DND-41 (cell line): ENCODE results near the gene HSPH1.

Experiments
- ATAC-seq: fragments of 200-7000 bp; cut with Tn5 transposase; 3 replicates; pipeline ENCODE4 v1.9.1; 2021; ENCODE audit warnings: low read depth; ENCODE audit not compliant: insufficient read depth
- DNase-seq: peaks from one replicate; pipeline ENCODE4 v3.0.0-alpha.2; 2020
- H2AFZ ChIP-seq: 2 replicates; pipeline ENCODE4 v1.6.0; 2012; ENCODE audit warnings: low read depth, low read length
- H3K27ac ChIP-seq: 2 replicates; pipeline ENCODE4 v1.5.1; 2012; ENCODE audit warnings: low read length, inconsistent platforms
- H3K27me3 ChIP-seq: fragments of 200-600 bp; sonication (generic); 2 replicates; pipeline ENCODE4 v1.6.0; 2012; ENCODE audit warnings: low read length, mild to moderate bottlenecking, inconsistent platforms; ENCODE audit not compliant: insufficient read depth, poor library complexity
- H3K36me3 ChIP-seq: 2 replicates; pipeline ENCODE4 v1.5.1; 2012; ENCODE audit warnings: low read length, inconsistent platforms; ENCODE audit not compliant: insufficient read depth
- H3K4me1 ChIP-seq: 2 replicates; pipeline ENCODE4 v1.5.1; 2012; ENCODE audit warnings: mild to moderate bottlenecking, low read length; ENCODE audit not compliant: insufficient read depth
- H3K4me2 ChIP-seq: 2 replicates; pipeline ENCODE4 v1.6.0; 2012; ENCODE audit warnings: mild to moderate bottlenecking, moderate library complexity, low read length, inconsistent platforms; ENCODE audit not compliant: insufficient read depth
- H3K4me3 ChIP-seq, 2 experiments: fragments of 200-600 bp in 1 of 2; shearing (Covaris generic) in 1 of 2; 2 replicates each; pipeline ENCODE4 v1.5.1; 2012 to 2016; ENCODE audit warnings: inconsistent platforms in 2 of 2, low read length in 2 of 2, mild to moderate bottlenecking in 2 of 2, low read depth in 1 of 2, moderate library complexity in 1 of 2
- H3K79me2 ChIP-seq: 2 replicates; pipeline ENCODE4 v1.6.0; 2012; ENCODE audit warnings: low read length, inconsistent platforms; ENCODE audit not compliant: insufficient read depth
- H3K9ac ChIP-seq: 2 replicates; pipeline ENCODE4 v1.6.0; 2012; ENCODE audit warnings: low read depth, mild to moderate bottlenecking, inconsistent platforms, low read length, moderate library complexity
- H3K9me3 ChIP-seq: 2 replicates; pipeline ENCODE4 v1.5.1; 2012; ENCODE audit warnings: low read length, moderate library complexity, mild to moderate bottlenecking, inconsistent platforms; ENCODE audit not compliant: insufficient read depth, severe bottlenecking
- H4K20me1 ChIP-seq: 2 replicates; pipeline ENCODE4 v1.6.0; 2012; ENCODE audit warnings: low read length; ENCODE audit not compliant: insufficient read depth
- EZH2 ChIP-seq: IDR thresholded peaks from 3 replicates; pipeline ENCODE4 v1.6.1; 2012; ENCODE audit warnings: borderline replicate concordance, low read depth, mild to moderate bottlenecking, moderate library complexity, low read length, inconsistent platforms; ENCODE audit not compliant: severe bottlenecking
- TF ChIP-seq, protein P1 (sequence below): IDR thresholded peaks from 2 replicates; pipeline ENCODE4 v1.5.1; 2012; ENCODE audit warnings: borderline replicate concordance, low read length, moderate library complexity, mild to moderate bottlenecking; ENCODE audit not compliant: poor library complexity, severe bottlenecking; ENCODE audit errors: extremely low read depth

The HSPH1 gene

DNA sequence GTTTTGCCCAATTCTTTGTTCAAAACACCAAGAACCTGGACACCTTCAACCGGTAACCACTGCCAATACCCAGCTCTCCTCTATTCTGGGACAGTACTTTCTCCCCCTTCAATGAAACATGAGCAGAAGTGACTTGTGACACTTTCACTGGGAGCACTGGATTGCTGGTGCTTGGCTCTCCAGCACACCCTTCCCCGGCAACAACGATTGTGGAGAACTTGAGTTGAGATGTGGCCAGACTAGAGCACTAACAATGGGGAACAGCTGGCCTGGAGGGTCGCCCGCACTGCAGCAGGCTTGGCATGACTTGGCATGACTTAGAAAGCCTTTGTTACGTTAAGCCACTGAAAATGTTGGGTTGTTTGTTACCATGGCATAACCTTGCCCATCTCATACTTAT is 30.6 kb upstream of the HSPH1 start:
- no peak for DNase-seq
- ATAC-seq = no peak

GRCh38 chr13:31191748-31192147 is 30.0 kb upstream of the HSPH1 start:
- Histone ChIP-seq H3K4me1 (no peaks in the 10 kb centered on the region), H3K9ac (no peak overlapping the region), H4K20me1 (no peaks in the 10 kb centered on the region), H3K27ac (no peak overlapping the region), H3K79me2 (no peaks in the 10 kb centered on the region), H3K9me3 (no peaks in the 10 kb centered on the region), H3K4me2 (no peak overlapping the region), H3K36me3 (no peaks in the 10 kb centered on the region), H3K27me3 (peaks cover 9% of the 10 kb centered on the region), H3K4me3 (no peak overlapping the region), H2AFZ (no peak overlapping the region)
- ATAC-seq = no peak
- no peak for DNase-seq
- TF ChIP-seq, protein P1, sequence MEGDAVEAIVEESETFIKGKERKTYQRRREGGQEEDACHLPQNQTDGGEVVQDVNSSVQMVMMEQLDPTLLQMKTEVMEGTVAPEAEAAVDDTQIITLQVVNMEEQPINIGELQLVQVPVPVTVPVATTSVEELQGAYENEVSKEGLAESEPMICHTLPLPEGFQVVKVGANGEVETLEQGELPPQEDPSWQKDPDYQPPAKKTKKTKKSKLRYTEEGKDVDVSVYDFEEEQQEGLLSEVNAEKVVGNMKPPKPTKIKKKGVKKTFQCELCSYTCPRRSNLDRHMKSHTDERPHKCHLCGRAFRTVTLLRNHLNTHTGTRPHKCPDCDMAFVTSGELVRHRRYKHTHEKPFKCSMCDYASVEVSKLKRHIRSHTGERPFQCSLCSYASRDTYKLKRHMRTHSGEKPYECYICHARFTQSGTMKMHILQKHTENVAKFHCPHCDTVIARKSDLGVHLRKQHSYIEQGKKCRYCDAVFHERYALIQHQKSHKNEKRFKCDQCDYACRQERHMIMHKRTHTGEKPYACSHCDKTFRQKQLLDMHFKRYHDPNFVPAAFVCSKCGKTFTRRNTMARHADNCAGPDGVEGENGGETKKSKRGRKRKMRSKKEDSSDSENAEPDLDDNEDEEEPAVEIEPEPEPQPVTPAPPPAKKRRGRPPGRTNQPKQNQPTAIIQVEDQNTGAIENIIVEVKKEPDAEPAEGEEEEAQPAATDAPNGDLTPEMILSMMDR = no peak
- no peak for TF ChIP-seq EZH2

More for the DNA sequence above, 30.6 kb upstream of the HSPH1 start:
- Histone ChIP-seq H3K4me2 (no peak overlapping the region), H3K36me3 (no peaks in the 10 kb centered on the region), H3K79me2 (no peaks in the 10 kb centered on the region), H3K27ac (no peak overlapping the region), H3K9ac (no peak overlapping the region), H3K4me1 (no peaks in the 10 kb centered on the region), H4K20me1 (no peaks in the 10 kb centered on the region), H3K9me3 (no peaks in the 10 kb centered on the region), H3K4me3 (no peak overlapping the region), H2AFZ (no peak overlapping the region), H3K27me3 (peaks cover 9% of the 10 kb centered on the region)
- TF ChIP-seq, protein P1 = no peak
- TF ChIP-seq EZH2 = no peak

DNA sequence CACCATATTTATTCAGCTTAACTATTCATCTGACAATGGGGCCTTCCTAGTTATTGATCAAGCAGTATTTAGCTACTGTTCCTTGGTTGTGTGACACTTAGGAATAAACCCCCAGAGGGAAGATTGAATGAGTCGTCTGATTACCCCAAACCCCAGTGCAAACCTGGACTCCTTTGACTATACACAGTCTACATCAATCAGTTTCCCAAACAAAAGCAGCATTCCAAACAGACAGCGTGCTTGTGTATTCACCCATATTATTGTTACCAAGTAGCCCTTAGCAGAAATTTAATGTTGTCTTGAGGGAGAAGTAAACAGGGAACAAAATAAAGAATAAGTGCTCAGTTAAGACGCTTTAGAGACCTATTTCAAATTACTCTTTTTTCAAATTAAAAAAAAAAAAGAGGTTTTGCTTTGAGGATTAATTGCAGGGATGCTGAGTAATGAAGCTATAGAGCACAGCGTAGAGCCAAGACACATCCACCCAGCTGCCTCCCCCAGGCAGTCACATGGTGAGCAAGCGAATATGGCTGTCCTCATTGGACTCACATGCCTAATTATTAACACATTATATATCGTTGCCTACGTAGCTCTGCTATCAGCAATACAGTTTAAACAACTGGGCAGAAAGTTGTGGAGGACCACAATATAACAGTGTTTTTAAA is 23.4 kb upstream of the HSPH1 start:
- H3K79me2 ChIP-seq = no peaks in the 10 kb centered on the region
- no peaks in the 10 kb centered on the region for H3K4me1 ChIP-seq
- H4K20me1 ChIP-seq = no peaks in the 10 kb centered on the region
- DNase-seq (no peak), ATAC-seq (no peak)
- no peak for TF ChIP-seq EZH2
- TF ChIP-seq, protein P1 = no peak
- H3K4me2 ChIP-seq = no peak overlapping the region
- H3K27ac ChIP-seq = no peak overlapping the region
- no peak overlapping the region for H3K4me3 ChIP-seq
- H3K36me3 ChIP-seq = no peaks in the 10 kb centered on the region
- H3K9me3 ChIP-seq = no peaks in the 10 kb centered on the region
- peaks cover 4% of the 10 kb centered on the region for H3K27me3 ChIP-seq
- H3K9ac ChIP-seq = no peak overlapping the region
- no peak overlapping the region for H2AFZ ChIP-seq

DNA sequence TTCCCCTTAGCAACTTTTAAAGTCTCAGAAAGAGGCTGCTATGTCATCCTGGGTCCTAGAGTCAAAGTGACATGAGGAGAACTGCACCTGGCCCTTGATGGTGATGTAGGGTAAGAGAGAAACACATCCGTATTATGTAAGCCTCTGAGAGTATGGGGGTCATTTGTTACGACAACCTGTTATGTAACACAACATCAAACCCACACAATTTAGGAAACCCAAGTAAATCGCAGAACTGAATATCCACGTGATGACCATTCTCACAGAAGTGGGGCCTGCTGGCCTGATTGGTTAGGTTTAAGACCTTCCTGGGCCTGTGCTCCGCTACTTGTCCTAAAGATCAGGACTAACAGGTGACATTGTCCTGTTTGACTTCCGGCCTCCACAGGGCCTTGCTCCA is 22.7 kb upstream of the HSPH1 start:
- DNase-seq (no peak), ATAC-seq (no peak)
- Histone ChIP-seq H3K79me2 (no peaks in the 10 kb centered on the region), H3K36me3 (no peaks in the 10 kb centered on the region), H3K4me2 (no peak overlapping the region), H4K20me1 (no peaks in the 10 kb centered on the region), H3K27ac (no peak overlapping the region), H3K27me3 (peaks cover under 1% of the 10 kb centered on the region), H3K4me1 (no peaks in the 10 kb centered on the region), H2AFZ (no peak overlapping the region), H3K4me3 (no peak overlapping the region), H3K9ac (no peak overlapping the region), H3K9me3 (no peaks in the 10 kb centered on the region)
- no peak for TF ChIP-seq EZH2
- TF ChIP-seq, protein P1 = no peak
